GM12865 (cell line): ENCODE measurements around the gene GJB1.
A peak's percentile ranks its signal among the peaks of the same experiment; 100 is the strongest.

Experiments used
- DNase-seq: peaks from one replicate; pipeline ENCODE4 v3.0.0; 2010; ENCODE audit warnings: low read depth
- H3K4me3 ChIP-seq: 2 replicates; pipeline ENCODE4 v1.5.1; 2011; ENCODE audit warnings: mild to moderate bottlenecking, low read depth, low read length, control low read depth
- CTCF ChIP-seq: IDR thresholded peaks from 2 replicates; pipeline ENCODE4 v1.5.1; 2011; ENCODE audit warnings: low read length, control low read depth, low read depth, inconsistent platforms; ENCODE audit not compliant: insufficient read depth; ENCODE audit errors: missing control alignments

Gene GJB1

DNA sequence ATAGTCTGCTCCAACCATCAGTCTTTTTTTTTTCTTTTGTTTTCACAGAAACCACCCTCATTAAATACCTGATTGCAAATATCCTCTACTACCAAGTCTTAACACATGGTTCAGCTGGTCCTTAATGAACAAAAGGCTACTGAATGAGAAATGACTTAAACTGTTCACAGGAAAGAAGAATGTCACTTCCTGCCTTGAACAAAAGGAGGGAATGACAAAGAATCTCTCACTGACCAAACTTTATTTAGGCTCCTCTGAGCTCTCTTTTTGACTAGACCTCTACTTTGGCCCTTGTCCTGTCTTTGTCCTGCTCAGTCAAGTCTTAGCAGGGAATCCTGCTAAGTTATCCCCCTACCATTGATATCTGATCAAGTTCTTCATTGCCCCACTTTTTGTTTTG lies 31.8 kb upstream of the GJB1 start:
- TF ChIP-seq CTCF = no peak
- no peak overlapping the region for H3K4me3 ChIP-seq
- no peak for DNase-seq

DNA sequence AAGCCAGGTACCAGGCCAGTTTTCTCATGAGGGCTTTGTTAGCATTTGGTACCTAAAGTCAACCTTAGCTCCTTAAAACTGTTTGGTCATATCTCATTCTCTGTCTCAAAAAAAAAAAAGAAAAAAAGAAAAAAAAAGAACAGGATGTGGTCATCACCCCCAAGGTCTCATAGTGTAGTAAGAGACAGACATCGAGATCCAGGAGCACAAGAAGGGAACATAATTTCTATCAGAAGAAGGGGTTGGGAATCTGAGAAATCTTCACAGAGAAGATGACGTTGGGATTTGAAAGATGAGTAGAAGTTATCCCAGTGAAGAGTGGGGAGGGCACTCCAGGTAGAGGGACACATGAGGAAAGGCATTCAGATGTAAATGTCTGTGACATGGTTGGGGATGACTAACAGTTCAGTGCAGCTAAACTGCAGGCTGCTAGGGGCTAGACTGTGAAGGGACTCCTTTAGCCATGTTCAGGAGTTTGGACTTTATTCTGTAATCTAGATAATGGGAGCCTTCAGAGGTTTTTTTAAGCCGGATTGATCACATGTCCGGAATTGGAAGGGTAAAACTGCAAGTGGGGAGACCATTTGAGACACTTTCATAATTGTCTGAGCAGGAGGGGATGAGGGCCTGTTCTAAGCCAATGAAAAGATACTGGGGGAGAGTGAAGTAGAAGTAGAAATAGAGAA lies 26.9 kb upstream of the GJB1 start:
- TF ChIP-seq CTCF = no peak
- H3K4me3 ChIP-seq = peak overlapping the region; percentile 79
- DNase-seq = peak; percentile 33

GRCh38 chrX:71198066-71198465 lies 25.0 kb upstream of the GJB1 start:
- peak overlapping the region; percentile 79 for H3K4me3 ChIP-seq
- DNase-seq = peak; percentile 73
- no peak for TF ChIP-seq CTCF

- no peak for TF ChIP-seq CTCF
- no peak overlapping the region for H3K4me3 ChIP-seq
- DNase-seq = no peak
These were observed 23.6 kb upstream of the GJB1 start for GRCh38 chrX:71199252-71200008.

DNA sequence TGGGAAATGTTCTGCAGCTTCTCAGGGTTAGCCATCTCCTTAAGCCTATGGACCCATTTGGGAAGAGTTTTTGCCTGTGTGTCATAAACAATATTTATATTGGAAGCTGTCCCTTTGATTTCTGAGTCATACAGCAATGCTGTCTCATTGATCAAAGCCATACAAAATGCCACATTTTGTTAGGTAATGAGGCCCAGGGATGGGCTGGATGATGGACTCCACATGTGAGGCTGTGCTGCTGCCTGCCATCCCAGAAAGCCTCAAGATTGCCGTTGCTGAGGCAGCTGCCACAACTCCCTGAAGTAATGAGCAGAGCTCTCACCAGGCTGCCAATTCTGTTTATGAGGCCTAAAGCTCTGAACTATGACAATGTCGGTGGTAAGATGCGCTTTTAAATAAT lies 12.2 kb upstream of the GJB1 start:
- no peak for TF ChIP-seq CTCF
- no peak overlapping the region for H3K4me3 ChIP-seq
- no peak for DNase-seq

DNA sequence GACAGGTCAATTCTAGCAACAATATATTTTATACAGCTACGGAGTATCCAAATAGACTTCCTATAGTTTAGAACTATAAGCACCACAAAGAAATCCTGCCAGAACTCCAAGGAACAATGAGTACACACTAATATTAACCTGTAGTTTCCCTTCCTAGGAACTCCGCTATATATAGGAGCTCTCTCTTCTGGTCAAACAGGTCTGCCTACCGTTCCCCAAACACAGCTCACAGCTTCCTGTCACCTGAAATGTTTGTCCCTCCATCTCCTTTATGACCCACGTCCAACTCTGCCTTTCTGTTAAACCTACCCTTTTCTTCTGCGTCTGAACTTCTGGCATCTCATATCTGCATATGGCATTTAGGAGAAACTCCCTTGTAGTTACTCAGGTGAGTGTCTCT lies 10.5 kb upstream of the GJB1 start:
- DNase-seq = no peak
- no peak for TF ChIP-seq CTCF
- H3K4me3 ChIP-seq = no peak overlapping the region
